Measurements from ENCODE around the gene ANKRD33B.

The ANKRD33B gene

DNA sequence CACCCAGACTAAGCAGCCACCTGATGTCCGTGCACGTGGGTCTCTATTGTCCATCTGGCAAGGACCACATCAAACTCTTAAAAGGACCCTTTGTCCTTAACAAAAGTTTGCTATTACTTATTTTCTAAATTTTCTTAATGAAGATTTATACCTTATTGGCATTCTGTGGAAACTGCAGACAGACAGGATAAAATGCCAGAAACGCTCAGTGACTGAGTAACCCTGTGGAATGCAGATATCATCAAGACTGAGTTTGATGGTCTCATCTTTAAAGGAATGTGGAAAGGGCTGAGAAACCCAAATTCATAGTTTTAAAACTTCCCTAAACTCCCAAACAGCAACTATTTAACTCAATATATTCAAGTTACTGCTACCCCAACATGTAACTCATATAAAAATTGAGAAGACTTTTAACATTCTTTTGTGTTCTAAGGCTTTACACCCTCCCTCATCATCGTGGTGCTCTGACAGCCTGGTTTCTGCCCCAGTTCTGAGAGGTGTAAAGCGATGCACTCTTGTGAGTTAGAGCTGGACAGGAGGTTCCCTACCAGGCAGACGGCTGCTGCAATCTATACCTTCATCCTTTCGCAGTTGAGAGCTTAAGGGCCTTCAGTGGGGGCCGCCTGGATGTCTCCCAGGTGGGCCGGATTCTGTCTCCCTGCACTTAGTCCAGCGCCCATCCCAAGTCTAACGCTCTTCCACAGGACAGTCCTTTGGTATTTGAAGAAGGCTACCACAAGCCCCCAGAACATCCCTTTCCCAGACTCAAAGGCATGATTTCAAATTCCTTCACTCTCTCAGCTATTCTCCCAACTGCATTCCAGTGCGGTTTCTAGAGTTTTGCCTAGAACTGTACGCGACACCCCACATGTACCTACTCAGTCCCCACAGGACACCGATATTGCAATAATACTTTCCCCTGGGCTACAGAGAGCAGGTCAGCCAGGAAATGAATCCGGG lies 128.2 kb downstream of the ANKRD33B start:
- no peak for DNase-seq (ENCODE audit: low read depth in 2 of 2)

- DNase-seq (ENCODE audit: low read depth in 2 of 2): no peak
Observed at GRCh38 chr5:10695055-10695649, 131.3 kb downstream of the ANKRD33B start.

- no peak for DNase-seq (ENCODE audit: low read depth in 2 of 2)
Observed at GRCh38 chr5:10695759-10696543, 132.1 kb downstream of the ANKRD33B start.

DNA sequence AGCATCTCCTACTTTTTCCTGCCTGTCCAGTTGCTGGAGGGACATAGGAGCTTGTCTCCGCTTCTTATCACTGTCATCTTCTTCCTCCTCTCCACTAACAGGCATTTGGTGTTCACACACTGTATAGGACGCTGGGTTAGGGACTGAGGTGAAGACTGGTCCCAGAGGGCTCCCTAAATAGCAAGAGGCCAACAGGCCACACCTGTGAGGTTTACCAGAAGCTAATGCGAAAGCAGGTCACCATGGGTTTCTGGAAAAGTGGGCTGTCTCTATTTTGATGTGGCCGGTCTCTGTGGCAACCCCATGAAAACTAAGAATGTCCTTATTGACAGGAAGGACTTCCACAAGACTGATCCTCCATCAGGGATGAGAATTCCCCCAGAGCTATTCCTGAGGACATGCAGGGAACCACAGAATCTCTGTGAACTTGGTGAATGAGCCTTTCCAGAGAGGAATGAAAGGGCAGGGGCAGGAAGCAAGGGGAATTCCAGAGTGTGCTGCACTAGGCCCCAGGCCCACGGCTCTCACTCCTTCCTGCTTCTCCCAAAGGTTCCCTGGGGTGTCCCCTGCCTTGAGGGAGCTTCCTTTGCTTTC lies 135.5 kb downstream of the ANKRD33B start:
- no peak for DNase-seq (ENCODE audit: low read depth in 2 of 2)

- DNase-seq (ENCODE audit: low read depth in 2 of 2): no peak
Observed at GRCh38 chr5:10699987-10700386, 136.1 kb downstream of the ANKRD33B start.

DNA sequence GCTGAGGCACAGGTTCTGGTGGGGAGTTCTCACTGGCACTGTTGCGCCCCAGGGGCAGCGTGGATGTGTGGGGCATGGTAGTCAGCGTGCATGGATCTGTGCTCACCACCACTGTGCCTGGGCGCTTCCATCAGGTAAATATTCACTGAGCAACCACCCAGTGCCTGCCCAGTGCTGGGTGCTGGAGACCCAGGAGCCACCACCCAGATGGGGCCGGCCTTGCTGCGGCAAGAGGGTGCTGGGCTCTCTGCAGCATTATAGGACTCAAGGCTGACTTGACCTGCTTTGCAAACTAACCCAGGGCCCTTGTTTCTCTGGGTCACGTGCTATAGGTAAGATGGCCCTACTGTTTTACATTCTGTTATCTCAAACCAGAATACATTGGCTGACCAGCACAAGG lies 136.6 kb downstream of the ANKRD33B start:
- no peak for DNase-seq (ENCODE audit: low read depth in 2 of 2)

DNA sequence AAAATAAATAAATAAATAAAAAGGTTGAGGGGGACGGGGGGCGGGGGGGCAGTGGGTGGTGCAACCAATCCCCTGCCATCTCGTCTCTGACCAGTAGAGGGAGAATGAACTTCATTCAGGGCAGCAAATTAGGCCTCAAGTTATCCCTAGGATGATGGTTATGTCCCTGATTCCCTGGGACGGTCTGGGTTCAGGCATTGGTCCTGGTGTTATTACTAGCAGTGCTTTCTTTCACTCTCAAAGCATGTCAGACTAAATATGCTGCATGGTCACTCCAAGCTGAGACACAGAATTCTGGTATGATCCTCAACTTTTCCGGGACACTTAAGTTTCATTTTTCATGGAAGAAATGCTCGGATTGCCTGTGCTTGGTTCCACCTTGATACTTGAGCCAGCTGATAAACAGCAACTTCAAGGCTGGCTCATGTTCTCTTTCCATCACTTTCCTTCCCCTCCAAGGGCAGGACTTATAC lies 137.7 kb downstream of the ANKRD33B start:
- no peak for DNase-seq (ENCODE audit: low read depth in 2 of 2)

GRCh38 chr5:10702040-10702629 lies 138.3 kb downstream of the ANKRD33B start:
- DNase-seq (ENCODE audit: low read depth in 2 of 2): no peak

DNA sequence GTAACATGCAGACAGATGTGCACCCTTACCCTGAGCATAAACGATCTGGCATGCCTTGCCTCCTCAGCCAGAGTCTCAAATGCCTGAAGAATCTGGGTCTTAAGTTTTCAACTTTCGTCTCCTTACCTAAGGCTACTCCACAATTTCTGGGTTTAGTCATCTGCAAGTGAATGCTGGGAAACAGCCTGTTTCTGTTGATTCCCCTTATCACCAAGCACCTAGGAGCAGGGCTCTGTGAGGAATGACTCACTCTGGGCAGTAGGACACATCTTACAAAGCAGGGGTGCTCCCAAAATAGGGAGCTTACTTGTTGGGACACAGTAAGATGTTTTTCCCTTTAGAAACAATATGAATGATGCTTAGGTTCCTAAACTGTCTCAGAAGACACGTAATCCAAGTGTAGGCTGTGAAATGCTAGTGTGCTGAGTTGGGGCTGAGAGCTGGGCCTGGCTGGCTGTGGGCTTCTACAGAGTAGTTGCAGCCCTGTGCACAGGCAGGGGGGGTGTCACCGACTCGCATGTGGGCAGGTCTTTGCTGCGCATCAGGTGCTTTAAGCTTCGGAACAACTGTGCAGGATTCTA lies 139.1 kb downstream of the ANKRD33B start:
- DNase-seq (ENCODE audit: low read depth in 2 of 2): no peak

DNA sequence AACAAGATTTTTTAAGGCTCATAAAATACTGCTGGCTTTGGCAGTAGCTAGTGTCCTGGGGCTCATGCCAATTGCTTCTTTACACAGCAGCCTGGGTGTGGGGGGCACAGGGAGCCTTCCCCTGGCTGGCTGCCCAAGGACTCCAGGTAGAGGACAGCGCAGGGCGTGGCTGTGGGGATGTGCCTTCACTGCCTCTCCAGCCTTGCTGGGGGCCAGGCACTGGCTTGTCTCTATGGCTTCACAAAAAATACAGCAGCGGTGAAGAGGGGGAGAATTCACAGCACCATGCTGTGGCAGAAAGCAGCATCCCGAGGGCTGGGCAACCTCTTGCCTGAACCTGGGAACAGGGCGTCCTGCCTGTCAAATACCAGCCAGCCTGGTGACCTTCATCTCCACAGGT lies 139.8 kb downstream of the ANKRD33B start:
- DNase-seq (ENCODE audit: low read depth in 2 of 2): no peak

- no peak for DNase-seq (ENCODE audit: low read depth in 2 of 2)
Observed at GRCh38 chr5:10704949-10705621, 141.2 kb downstream of the ANKRD33B start.

GRCh38 chr5:10705747-10706146 lies 141.9 kb downstream of the ANKRD33B start:
- DNase-seq (ENCODE audit: low read depth in 2 of 2): no peak

GRCh38 chr5:10706326-10706725 lies 142.5 kb downstream of the ANKRD33B start:
- DNase-seq (ENCODE audit: low read depth in 2 of 2): no peak
